ENCODE measurements around the gene TP53I13.

TP53I13 gene

DNA sequence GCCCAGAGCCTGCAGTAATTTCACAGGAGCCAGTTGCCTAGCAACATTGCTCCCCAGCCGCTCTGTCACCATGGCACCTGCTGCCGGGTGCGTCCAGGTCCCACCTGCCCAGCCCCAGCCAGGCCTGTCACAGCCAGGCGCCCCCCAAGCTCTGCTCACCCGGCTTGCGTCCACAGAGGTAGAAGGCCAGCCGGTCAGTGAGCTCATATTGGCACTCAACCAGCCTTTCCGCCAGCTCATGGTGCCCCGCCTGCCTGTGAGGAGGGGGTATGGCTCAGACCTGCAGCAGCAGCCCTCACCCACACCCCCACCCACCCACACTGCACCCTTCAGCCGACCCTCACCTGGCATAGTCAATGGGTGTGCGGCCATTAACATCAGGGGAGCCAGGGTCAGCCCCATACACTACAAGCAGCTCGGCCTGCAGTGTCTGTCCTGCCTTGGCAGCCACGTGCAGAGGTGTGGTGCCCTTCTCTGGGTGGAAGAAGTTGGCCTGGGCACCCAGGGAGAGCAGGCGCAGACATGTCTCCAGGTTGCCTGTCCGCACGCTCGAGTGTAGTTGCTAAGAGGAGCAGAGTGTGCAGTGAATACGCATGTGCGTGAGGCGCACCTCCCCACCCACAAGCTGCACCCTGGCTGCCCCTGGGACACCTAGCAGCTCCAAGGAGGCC lies 13.2 kb downstream of the TP53I13 start:
- no peak for DNase-seq (ENCODE audit: low read depth in 2 of 2)

DNA sequence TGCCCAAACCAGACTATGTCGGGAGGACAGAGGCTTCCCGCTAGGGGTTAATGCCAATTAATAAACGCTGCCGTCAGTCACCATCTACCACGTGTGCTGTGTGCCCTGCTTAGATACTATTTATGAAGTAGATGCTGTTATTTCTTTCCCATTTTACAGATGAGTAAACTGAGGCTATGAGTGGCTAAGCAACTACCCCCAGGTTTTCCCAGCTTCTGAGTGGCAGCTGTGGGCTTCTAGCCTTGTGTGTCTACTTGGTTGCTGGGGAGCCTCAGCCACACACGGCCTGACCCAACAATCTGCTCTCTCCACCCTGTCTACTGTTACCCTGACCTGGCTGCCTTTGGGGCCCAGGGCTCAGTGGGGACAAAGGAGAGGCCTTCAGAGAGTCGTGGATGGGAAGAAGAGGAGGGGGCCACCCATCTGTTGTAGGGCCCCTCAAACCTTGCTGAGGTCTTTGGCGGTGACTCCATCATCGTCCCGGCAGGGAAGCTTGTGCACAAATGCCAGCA lies 13.8 kb downstream of the TP53I13 start:
- no peak for DNase-seq (ENCODE audit: low read depth in 2 of 2)

DNA sequence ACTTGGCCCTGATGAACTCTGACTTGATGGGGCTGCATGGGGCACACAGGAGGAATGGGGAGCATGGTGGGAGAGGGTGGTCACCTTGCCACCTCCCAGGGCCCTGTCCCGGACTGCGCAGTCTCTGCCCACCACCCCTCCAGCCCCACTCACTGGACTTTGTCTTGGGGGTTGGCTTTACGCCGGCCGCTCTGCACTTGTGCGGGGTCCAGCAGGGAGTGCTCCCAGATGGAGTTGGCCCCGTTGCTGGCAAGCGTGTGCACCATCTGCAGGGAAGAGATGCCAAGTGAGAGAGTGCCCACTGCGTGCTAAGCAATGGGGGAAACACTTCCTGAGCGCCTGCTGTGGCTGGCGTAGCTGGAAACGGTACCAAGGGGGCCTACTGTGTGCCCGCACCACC lies 14.3 kb downstream of the TP53I13 start:
- no peak for DNase-seq (ENCODE audit: low read depth in 2 of 2)

GRCh38 chr17:29583324-29584248 lies 15.1 kb downstream of the TP53I13 start:
- DNase-seq (ENCODE audit: low read depth in 2 of 2): no peak

DNA sequence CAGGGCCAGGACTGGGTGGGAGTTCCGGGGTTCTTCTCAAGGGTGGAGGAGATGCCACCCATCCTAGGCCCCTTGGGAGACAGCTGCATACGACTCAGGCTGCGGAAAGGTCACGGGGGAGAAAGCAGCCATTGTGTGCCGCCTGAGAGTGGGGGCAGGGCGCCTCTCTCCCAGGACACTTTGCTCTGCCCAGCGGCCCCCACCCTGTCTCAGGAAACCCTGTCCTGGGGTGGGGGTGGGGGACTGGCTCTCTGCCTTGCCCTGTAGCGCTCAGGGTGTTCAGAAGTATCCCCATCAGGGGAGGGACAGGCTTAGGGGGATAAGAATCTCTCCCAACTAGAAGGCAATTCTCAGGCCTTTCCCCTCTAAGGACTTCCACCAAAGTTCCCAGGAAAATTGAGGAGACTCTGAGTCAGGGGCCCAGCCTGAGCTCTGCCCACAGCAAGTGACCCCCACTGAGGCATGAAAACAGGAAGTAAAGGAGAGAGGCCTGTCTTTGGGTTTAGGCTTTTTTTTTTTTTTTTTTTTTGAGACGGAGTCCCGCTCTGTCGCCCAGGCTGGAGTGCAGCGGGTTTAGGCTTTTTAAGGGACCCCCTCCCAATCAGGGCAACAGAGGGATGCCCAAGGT lies 16.1 kb downstream of the TP53I13 start:
- DNase-seq (ENCODE audit: low read depth in 2 of 2): no peak

DNA sequence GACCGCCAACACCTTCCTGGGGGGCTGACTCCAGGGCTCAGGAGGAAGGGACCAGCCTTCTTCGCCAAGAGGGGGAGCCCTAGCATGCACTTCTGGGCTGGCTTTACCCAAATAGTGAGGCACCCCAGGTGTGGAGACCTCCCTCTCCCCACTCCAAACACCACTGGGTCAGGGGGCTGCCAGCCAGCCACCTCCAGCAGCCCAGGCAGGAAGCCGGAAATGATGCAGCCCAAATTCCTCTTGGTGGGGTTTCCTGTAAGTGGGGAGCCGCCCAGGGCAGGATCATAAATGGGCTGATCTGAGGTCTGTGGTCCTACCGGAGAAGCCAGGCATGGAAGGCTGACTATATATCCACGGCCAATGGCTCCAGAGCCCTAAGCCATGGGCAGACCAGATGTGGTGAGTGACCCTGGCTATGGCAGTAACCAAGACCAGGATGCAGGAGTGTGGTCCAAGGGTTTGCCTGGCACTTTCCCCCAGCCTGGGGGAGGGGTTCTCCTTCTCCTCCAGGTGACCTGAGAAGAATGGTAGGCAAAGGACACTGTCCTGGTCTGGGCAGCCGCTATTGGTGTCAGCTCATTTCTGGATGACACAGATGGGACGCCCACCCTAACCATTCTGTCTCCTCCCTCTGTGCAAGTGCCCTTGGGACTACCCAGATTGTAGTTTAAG lies 16.7 kb downstream of the TP53I13 start:
- no peak for DNase-seq (ENCODE audit: low read depth in 2 of 2)

- no peak for DNase-seq (ENCODE audit: low read depth in 2 of 2)
These were observed 18.4 kb downstream of the TP53I13 start for GRCh38 chr17:29586676-29587469.

DNA sequence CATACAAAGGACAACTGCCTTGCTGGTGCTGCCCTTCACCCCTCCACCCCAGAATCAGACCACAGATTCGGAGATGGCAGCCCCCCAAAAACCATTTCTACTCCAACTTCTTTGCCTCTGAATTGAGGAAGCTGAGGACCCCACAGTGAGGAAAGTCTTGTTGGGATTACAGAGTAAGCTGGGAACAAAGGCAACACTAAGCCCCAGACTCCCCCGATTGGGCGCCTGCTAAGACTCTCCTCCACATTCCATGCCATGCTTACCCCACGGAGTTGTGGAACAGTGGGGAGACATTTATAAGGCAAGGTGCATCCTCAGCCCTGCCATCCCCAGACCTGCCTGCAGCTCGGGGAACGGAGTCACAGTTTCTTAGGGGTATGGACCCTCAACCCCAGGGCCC lies 19.1 kb downstream of the TP53I13 start:
- no peak for DNase-seq (ENCODE audit: low read depth in 2 of 2)

DNA sequence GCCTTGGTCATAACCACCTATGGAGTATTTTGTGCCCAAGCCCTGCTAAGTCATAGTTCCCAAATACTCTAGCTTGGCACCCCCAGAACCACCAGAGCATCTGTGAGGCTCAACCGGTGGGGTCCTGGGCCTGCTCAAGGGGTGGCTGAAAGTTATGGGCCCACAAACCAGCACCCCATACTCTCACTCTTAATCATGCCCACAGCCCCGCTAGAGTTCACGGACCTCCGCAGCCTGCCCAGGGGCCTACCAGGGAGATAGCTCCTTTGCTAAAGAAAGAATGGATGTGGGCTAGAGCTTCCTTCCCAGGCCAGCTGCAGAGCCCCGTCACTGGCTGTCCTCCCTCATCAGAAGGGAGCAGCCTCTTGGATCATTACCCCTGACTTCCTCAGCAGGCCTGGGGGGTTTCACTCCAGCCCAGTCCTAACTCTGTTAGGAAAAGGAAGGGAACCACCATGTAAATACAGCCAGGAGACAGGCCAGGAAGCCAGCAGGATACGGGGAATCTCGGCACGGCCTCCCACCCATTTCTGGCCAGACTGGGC lies 19.6 kb downstream of the TP53I13 start:
- no peak for DNase-seq (ENCODE audit: low read depth in 2 of 2)

- DNase-seq (ENCODE audit: low read depth in 2 of 2): peak in 1 of 2 donors; percentile 27
These were observed 20.3 kb downstream of the TP53I13 start for GRCh38 chr17:29588562-29589411.

DNA sequence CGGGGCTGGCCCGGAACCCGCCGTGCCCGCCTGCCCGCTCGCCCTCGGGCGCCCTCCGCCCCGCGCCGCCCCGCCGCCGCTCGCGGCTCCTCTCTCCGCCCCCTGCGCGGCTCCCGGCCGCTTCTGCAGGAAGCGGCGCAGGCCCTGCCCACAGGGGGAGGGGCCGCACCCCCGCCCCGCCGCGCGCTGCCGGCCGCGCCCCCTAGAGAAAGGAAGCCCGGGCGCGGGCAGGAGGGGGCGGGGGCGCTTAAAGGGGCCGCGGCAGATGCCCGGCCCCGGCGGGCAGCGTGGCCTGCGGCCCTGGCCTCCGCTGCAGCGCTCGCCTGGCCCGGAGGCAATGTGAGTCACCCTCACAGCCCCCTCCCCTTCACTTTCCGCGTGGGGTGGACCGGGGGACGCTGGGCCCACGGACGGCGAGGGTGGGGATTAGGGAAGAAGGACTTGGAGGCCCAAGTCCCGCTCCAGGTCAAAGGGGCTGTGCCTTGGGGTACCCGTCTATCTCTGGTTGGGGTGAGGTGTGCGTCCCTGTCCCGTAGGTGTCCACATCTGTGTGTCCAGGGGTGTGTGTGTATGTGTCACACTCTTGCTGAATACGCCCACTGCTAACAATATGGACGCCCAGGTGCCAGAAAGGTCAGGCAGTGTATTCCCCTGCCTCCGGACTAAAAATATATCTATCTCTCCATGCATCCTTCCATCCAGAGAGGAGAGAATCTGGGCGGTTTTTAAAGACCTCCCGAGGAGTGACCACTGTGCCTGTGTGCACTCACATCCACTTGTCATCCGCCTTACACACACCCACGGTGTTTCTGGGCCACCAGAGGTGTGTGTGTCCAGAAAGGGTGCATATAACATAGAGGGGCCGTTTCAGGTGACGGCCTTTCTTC lies 21.3 kb downstream of the TP53I13 start, which contains the start of gene GIT1:
Gene GIT1, minus strand, starts transcription at position 125 of the 887 bp plus-strand sequence. CDS start 270 bp downstream, outside the sequence.
- peak in 1 of 2 donors; percentile 81 for DNase-seq (ENCODE audit: low read depth in 2 of 2)

- no peak for DNase-seq (ENCODE audit: low read depth in 2 of 2)
These were observed 22.1 kb downstream of the TP53I13 start for GRCh38 chr17:29590411-29591145.

DNA sequence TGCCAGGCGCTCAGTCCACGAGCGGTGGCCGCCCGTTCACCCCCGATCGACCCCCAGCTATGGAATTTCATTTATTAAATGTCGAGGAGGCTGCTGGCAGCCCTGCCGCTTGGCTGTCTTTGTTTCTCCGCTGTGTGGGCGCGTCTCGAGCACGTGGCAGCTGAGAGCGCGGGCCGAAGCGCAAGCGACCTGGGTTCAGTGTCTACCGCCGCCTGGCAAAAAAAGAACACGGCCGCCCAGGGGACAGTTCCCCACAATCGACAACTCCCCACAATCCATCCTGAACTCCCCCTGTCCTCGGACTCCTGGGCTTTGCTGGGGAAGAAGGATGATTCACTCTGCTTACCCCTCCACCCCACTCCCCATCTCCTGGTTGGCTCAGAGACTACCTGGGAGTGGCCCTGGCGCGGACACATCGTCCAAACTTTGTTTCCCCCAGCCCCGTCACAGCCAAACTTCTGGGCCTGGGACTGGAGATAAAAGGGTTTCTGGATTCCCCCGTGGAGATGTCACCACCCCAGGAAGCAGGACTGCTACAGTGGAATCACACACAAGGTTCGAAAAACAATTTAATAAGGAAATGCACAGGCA lies 22.7 kb downstream of the TP53I13 start:
- peak in 1 of 2 donors; percentile 36 for DNase-seq (ENCODE audit: low read depth in 2 of 2)

DNA sequence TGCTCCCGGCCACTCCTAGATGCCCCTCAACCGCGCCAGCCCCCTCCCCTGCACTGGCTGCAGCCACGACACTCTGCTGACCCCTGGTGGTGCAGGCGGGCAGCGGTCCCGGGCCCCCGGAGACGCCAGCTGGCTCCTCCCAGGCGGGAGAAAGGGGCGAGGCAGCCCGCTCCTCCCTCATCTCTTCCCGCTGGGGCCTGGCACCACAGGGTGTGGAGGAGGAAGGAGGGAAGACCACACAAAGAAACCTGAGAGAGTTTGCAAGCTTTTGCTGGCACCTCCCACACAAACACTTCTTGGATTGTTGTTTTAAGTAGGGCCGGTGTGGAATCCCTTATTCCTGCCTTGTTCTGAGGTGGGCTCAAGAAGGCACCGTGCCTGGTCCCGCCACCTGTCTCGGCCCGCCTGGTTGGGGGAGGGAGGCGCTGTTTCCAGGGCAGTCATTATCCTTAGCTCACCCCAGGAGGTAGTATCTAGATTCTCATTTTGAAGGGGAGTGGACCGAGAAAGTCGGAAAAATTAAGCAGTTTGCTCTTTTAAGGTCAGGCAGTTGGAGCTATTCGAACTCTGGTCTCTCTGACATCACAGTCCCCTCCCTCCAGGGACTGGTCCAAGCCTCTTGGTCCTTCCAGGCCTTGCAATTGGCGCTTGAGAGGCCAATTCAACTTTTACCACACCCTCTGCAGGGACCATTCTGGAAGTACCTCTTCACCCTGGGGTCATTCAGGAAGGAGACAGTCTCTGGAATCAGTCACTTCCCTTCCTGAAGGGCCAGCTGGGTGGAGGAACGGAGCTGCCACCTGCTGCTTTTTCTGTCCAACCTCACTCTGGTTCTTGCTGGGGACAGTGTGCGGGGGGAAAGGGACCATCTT lies 23.5 kb downstream of the TP53I13 start:
- DNase-seq (ENCODE audit: low read depth in 2 of 2): peak; percentile 66 to 80

DNA sequence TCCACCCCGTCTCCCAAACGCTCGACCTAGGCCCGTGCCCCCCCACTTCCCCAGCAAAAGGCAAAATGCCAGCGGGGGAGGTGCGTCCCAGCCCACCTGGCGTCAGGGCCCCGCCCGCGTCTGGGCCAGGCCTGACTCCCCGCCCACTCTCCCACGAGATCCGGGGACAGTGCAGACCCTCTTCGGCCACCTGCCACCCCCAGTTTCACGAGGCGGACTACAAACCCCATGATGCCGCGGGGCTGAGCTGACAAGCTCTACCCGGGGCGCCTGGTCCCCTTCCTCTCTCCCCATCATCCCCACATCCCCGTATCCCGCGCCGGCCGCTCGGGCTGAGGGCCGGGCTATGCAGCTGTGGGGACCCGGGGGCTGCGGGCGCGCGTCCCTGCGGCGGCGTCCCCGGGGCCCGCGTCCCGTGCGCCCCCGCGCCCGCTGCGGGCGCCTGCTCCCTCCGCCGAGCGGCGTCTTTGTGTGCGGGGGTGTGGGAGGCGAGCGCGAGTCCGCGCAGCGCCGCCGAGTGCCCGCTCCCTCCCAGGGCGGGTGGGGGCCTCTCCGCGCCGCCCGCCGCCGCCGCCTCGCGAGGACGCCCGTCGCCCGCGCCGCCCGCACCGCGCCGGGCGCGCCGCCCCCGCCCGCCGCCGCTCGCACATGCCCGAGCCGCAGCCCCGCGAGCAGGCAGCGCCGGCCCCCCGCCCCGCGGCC lies 24.5 kb downstream of the TP53I13 start, which contains the start of gene ANKRD13B:
Gene ANKRD13B, plus strand, starts transcription at position 283 of the 702 bp plus-strand sequence. CDS start 490 bp downstream, outside the sequence.
- DNase-seq (ENCODE audit: low read depth in 2 of 2): peak in 1 of 2 donors; percentile 35
